NCI-H187 treated with DMSO at 0.1 percent for 48 hours (cell line): ENCODE results near the gene RAD23A.

Experiments used
- DNase-seq: peaks from one replicate; lab custom pipeline; 2025; lab: John Stamatoyannopoulos, UW

Gene RAD23A

GRCh38 chr19:12984683-12985048 lies 39.0 kb downstream of the RAD23A start:
- no peak for DNase-seq

GRCh38 chr19:12985049-12985776 lies 39.6 kb downstream of the RAD23A start:
- no peak for DNase-seq

- DNase-seq: no peak
Measured at GRCh38 chr19:12986726-12987125, 41.1 kb downstream of the RAD23A start.

- DNase-seq: no peak
Measured at GRCh38 chr19:12987190-12987589, 41.5 kb downstream of the RAD23A start.

- no peak for DNase-seq
Measured at GRCh38 chr19:12987781-12988180, 42.1 kb downstream of the RAD23A start.

GRCh38 chr19:12990431-12990830 lies 44.8 kb downstream of the RAD23A start:
- DNase-seq: no peak

GRCh38 chr19:12990853-12991252 lies 45.2 kb downstream of the RAD23A start:
- no peak for DNase-seq

GRCh38 chr19:12991296-12991695 lies 45.6 kb downstream of the RAD23A start:
- DNase-seq: no peak

- DNase-seq: no peak
Measured at GRCh38 chr19:12992729-12993128, 47.1 kb downstream of the RAD23A start.

GRCh38 chr19:12993562-12993961 lies 47.9 kb downstream of the RAD23A start:
- DNase-seq: no peak

GRCh38 chr19:12994701-12995595 lies 49.3 kb downstream of the RAD23A start, which contains the start of gene NFIX:
Gene NFIX, plus strand, starts transcription at chr19:12995475. Its CDS starts 363 bp downstream, at chr19:12995838.
- DNase-seq: no peak

GRCh38 chr19:12995596-12996405 lies 50.1 kb downstream of the RAD23A start:
- DNase-seq: no peak

GRCh38 chr19:12996406-12997094 lies 50.9 kb downstream of the RAD23A start:
- no peak for DNase-seq

- no peak for DNase-seq
Measured at GRCh38 chr19:12997179-12997966, 51.7 kb downstream of the RAD23A start.

GRCh38 chr19:12997967-12998940 lies 52.6 kb downstream of the RAD23A start:
- no peak for DNase-seq

- DNase-seq: no peak
Measured at GRCh38 chr19:13001166-13001501, 55.5 kb downstream of the RAD23A start.

- DNase-seq: no peak
Measured at GRCh38 chr19:13001502-13002165, 56.0 kb downstream of the RAD23A start.

GRCh38 chr19:13002166-13002898 lies 56.7 kb downstream of the RAD23A start:
- DNase-seq: no peak

GRCh38 chr19:13003081-13003480 lies 57.4 kb downstream of the RAD23A start:
- DNase-seq: no peak
